Measurements from ENCODE around the gene RRAGB.

DNA sequence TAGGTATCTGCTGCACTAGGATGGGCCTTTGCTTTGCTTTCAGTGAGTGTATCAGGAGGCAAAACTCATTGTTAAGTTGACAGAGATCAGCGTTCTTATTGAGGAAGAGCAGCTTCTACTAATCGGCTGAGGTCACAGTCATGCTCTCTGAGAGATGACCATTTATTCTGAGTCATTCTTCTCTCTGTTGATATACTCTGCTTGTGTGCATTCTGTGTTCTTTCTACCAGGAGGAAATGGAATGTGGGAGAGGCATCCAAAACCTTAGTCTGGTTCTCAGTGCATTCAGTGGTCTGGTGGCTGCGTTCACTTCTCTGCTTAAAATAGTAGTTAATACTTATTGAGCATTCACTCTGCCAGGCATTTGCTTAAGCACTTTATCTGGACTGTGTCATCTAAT, 66.2 kb downstream of the RRAGB start:
- no peak for TF ChIP-seq CTCF (conservative IDR thresholded peaks at IDR 0.05)
- no peak for TF ChIP-seq ZFX (IDR thresholded peaks at IDR 0.05)

All from C4-2B (cell line).